HG02623 (cell line): ENCODE data around the gene MSX2.

Experiments
- ATAC-seq: cut with Tn5 transposase; IDR thresholded peaks from one replicate; pipeline ENCODE4 v1.9.1; 2021; ENCODE audit warnings: moderate library complexity; ENCODE audit not compliant: unreplicated experiment

MSX2 gene

GRCh38 chr5:174717826-174718455, 6.4 kb upstream of the MSX2 start:
- ATAC-seq: no peak

- ATAC-seq: no peak
Observed at GRCh38 chr5:174718880-174719610, 5.3 kb upstream of the MSX2 start.

GRCh38 chr5:174719793-174720611, 4.4 kb upstream of the MSX2 start:
- no peak for ATAC-seq

- no peak for ATAC-seq
Observed at GRCh38 chr5:174720612-174721529, 3.5 kb upstream of the MSX2 start.

GRCh38 chr5:174721530-174722432, 2.6 kb upstream of the MSX2 start:
- no peak for ATAC-seq

- no peak for ATAC-seq
Observed at GRCh38 chr5:174722500-174722899, 1.9 kb upstream of the MSX2 start.

GRCh38 chr5:174723315-174723978, 935 bp upstream of the MSX2 start:
- no peak for ATAC-seq

- ATAC-seq: no peak
Observed at GRCh38 chr5:174723979-174724483, 351 bp upstream of the MSX2 start.

- ATAC-seq: no peak
Observed at GRCh38 chr5:174725261-174725990, 1.0 kb downstream of the MSX2 start.

GRCh38 chr5:174725991-174726601, 1.7 kb downstream of the MSX2 start:
- ATAC-seq: no peak

- ATAC-seq: no peak
Observed at GRCh38 chr5:174726916-174727793, 2.8 kb downstream of the MSX2 start.

GRCh38 chr5:174727794-174728680, 3.7 kb downstream of the MSX2 start:
- no peak for ATAC-seq

- ATAC-seq: no peak
Observed at GRCh38 chr5:174729075-174729680, 4.8 kb downstream of the MSX2 start.

- no peak for ATAC-seq
Observed at GRCh38 chr5:174731214-174732035, 7.0 kb downstream of the MSX2 start.
